HepG2 (cell line): ENCODE data around the gene HDLBP. TPM values are rescaled to one million over a fixed set of nuclear protein-coding genes. Genes with fewer than 3 reads are reported as not detected.

ENCODE experiments used
- CHD4 ChIP-seq: fragments of 200-600 bp; sonication (generic); IDR thresholded peaks from 2 replicates; pipeline ENCODE4 v1.7.0; 2017; ENCODE audit warnings: mild to moderate bottlenecking, low read length, borderline replicate concordance
- CREB1 ChIP-seq, 2 experiments: fragments of 450-650 bp in 1 of 2; IDR thresholded peaks; 2 replicates each; pipeline ENCODE4 v1.6.1; 2016 to 2017; ENCODE audit warnings: control low read depth in 1 of 2, mild to moderate bottlenecking in 1 of 2, missing compliant biosample characterization in 1 of 2, missing genetic modification characterization in 1 of 2
- PATZ1 ChIP-seq: sonication (generic); formaldehyde crosslinking; IDR thresholded peaks from 2 replicates; pipeline ENCODE4 v1.4.0; 2020; ENCODE audit warnings: missing genetic modification reagents
- POGZ ChIP-seq: sonication (generic); formaldehyde crosslinking; IDR thresholded peaks from 2 replicates; pipeline ENCODE4 v1.4.0; 2020; ENCODE audit warnings: mild to moderate bottlenecking, missing genetic modification reagents
- RAD51 ChIP-seq: fragments of 450-650 bp; IDR thresholded peaks from 2 replicates; pipeline ENCODE4 v1.6.1; 2016; ENCODE audit warnings: borderline replicate concordance
- SNRNP70 ChIP-seq: fragments of 200-400 bp; formaldehyde crosslinking; IDR thresholded peaks from 2 replicates; pipeline ENCODE4 v1.6.1; 2017; ENCODE audit warnings: mild to moderate bottlenecking, low read depth, low read length, moderate library complexity
- SP140L ChIP-seq: sonication (generic); formaldehyde crosslinking; IDR thresholded peaks from 2 replicates; pipeline ENCODE4 v1.4.0; 2020; ENCODE audit warnings: missing genetic modification reagents, borderline replicate concordance
- TCF12 ChIP-seq, 2 experiments: fragments of 450-650 bp in 1 of 2; sonication (generic) in 1 of 2; formaldehyde crosslinking in 1 of 2; IDR thresholded peaks; 2 replicates each; pipeline versions ENCODE4 v1.6.1 to v1.8.0; 2017 to 2022; ENCODE audit warnings: antibody characterized with exemption in 1 of 2, mild to moderate bottlenecking in 1 of 2, missing genetic modification reagents in 1 of 2, moderate library complexity in 1 of 2
- ZBTB33 ChIP-seq: sonication (generic); formaldehyde crosslinking; IDR thresholded peaks from 2 replicates; pipeline ENCODE4 v1.4.0; 2020; ENCODE audit warnings: missing genetic modification reagents
- ZBTB40 ChIP-seq, 2 experiments: fragments of 450-650 bp in 1 of 2; sonication (generic) in 1 of 2; formaldehyde crosslinking in 1 of 2; IDR thresholded peaks; 2 replicates each; pipeline versions ENCODE4 v1.6.1 to v1.8.0; 2016 to 2022; ENCODE audit warnings: antibody characterized with exemption in 1 of 2, mild to moderate bottlenecking in 1 of 2, missing genetic modification reagents in 1 of 2
- ZNF17 ChIP-seq: sonication (generic); formaldehyde crosslinking; IDR thresholded peaks from 2 replicates; pipeline ENCODE4 v1.5.0; 2020; ENCODE audit warnings: mild to moderate bottlenecking, missing genetic modification reagents
- ZNF362 ChIP-seq: sonication (generic); formaldehyde crosslinking; IDR thresholded peaks from 2 replicates; pipeline ENCODE4 v1.4.0; 2020; ENCODE audit warnings: missing genetic modification reagents, mild to moderate bottlenecking, borderline replicate concordance
- ZNF431 ChIP-seq: sonication (generic); formaldehyde crosslinking; IDR thresholded peaks from 2 replicates; pipeline ENCODE4 v1.9.0; 2022; ENCODE audit warnings: missing genetic modification reagents, low read depth, mild to moderate bottlenecking, borderline replicate concordance
- ZNF777 ChIP-seq: sonication (generic); formaldehyde crosslinking; IDR thresholded peaks from 2 replicates; pipeline ENCODE4 v1.4.0; 2020; ENCODE audit warnings: missing genetic modification reagents
- polyA plus RNA-seq, 8 experiments: library from polyadenylated mRNA; depleted of rRNA in 3 of 8; stranded (reverse) in 7 of 8; unstranded in 1 of 8; fragments of >200 nt; fragmentation: Illumina TruSeq in 4 of 8; extraction: Trizol in 4 of 8; gene quantifications; 2 replicates each; pipeline versions ENCODE4 v1.2.1 to v1.2.3, GENCODE V29; 2011 to 2016; ENCODE audit warnings: low read depth in 4 of 8, missing spikeins in 1 of 8, mixed read lengths in 1 of 8; ENCODE audit not compliant: insufficient read depth in 1 of 8
- total RNA-seq, 5 experiments: library from RNA; depleted of rRNA; stranded (reverse); fragments of >200 nt; fragmentation: Illumina TruSeq; extraction: Trizol; gene quantifications; 2 replicates each; pipeline ENCODE4 v1.2.3, GENCODE V29; 2016; ENCODE audit warnings: low read depth in 1 of 5

Gene HDLBP
- total and polyA plus RNA-seq, 2 of the 13 experiments (the other 11 are each of a cell fraction or from before 2014, with no cell fraction given), result 464 to 707 TPM

- TF ChIP-seq ZNF17 (CRISPR knock-in tag) (no peak), ZBTB40 (IDR thresholded peaks at IDR 0.05) (no peak), ZBTB40 (CRISPR knock-in tag; IDR thresholded peaks at IDR 0.05) (no peak), ZNF431 (no peak), CREB1 (IDR thresholded peaks at IDR 0.05) (no peak), CREB1 (CRISPR knock-in tag; IDR thresholded peaks at IDR 0.05) (no peak), ZBTB33 (CRISPR knock-in tag) (peak; percentile 94), RAD51 (no peak), SNRNP70 (no peak), POGZ (CRISPR knock-in tag) (no peak), SP140L (no peak), ZNF777 (CRISPR knock-in tag) (no peak), CHD4 (no peak), ZNF362 (CRISPR knock-in tag) (no peak), PATZ1 (CRISPR knock-in tag) (no peak), TCF12 (IDR thresholded peaks at IDR 0.05) (no peak), TCF12 (CRISPR knock-in tag; IDR thresholded peaks at IDR 0.05) (no peak)
Measured at GRCh38 chr2:241228860-241229516, 86.5 kb downstream of the HDLBP start (continued).
